H1 (cell line): Measurements from ENCODE around the gene MYOM1. TPM values are rescaled to one million over a fixed set of nuclear protein-coding genes. Genes with fewer than 3 reads are reported as not detected.

ENCODE experiments used
- CTBP2 ChIP-seq: IDR thresholded peaks from 2 replicates; pipeline ENCODE4 v1.7.0; 2011; ENCODE audit warnings: borderline replicate concordance, mild to moderate bottlenecking, moderate library complexity, mixed read lengths, low read length; ENCODE audit not compliant: insufficient read depth, insufficient read length
- HDAC6 ChIP-seq: IDR thresholded peaks from one replicate; pipeline ENCODE4 v1.7.1; 2012; ENCODE audit warnings: low read depth, mild to moderate bottlenecking, inconsistent platforms, low read length, moderate library complexity
- POLR2A ChIP-seq, 2 experiments: IDR thresholded peaks; 1 replicate in 1 of 2; 2 replicates in 1 of 2; pipeline ENCODE4 v1.6.1; 2011; ENCODE audit warnings: low read depth in 2 of 2, low read length in 2 of 2, mild to moderate bottlenecking in 2 of 2; ENCODE audit errors: control extremely low read depth in 1 of 2
- RBBP5 ChIP-seq: IDR thresholded peaks from 2 replicates; pipeline ENCODE4 v1.7.1; 2012; ENCODE audit warnings: low read depth, mild to moderate bottlenecking, inconsistent platforms, low read length, moderate library complexity, borderline replicate concordance
- ZNF274 ChIP-seq: IDR thresholded peaks from 2 replicates; pipeline ENCODE4 v1.7.0; 2012; ENCODE audit warnings: low read length, borderline replicate concordance; ENCODE audit errors: extremely low read depth
- polyA plus RNA-seq, 7 experiments: library from polyadenylated mRNA; depleted of rRNA in 3 of 7; stranded (reverse) in 5 of 7; unstranded in 2 of 7; fragments of >200 nt in 5 of 7; fragments of 200-250 nt in 2 of 7; gene quantifications; 1 replicate in 5 of 7; 2 replicates in 1 of 7; 4 replicates in 1 of 7; pipeline versions ENCODE4 v1.2.1 to v1.2.3, GENCODE V29; 2011 to 2013; ENCODE audit warnings: missing spikeins in 2 of 7, mixed read lengths in 2 of 7
- total RNA-seq: library from RNA; stranded (reverse); fragmentation: NEBNext Ultra II Directional; extraction: Animal tissue kit (Norgen Biotek cat#: 25700); gene quantifications from 2 replicates; pipeline ENCODE4 v1.2.1, GENCODE V29; 2021
- TF ChIP-seq, protein P1 (sequence below): fragments of 300-600 bp; sonication (generic); IDR thresholded peaks from 2 replicates; pipeline ENCODE4 v1.7.1; 2012; ENCODE audit warnings: low read length, moderate library complexity, mild to moderate bottlenecking, inconsistent platforms; ENCODE audit not compliant: insufficient replicate concordance

The MYOM1 gene
- total and polyA plus RNA-seq, 2 of the 8 experiments (the other 6 are each of a cell fraction or from before 2014, with no cell fraction given) = 0.06 to 0.32 TPM

DNA sequence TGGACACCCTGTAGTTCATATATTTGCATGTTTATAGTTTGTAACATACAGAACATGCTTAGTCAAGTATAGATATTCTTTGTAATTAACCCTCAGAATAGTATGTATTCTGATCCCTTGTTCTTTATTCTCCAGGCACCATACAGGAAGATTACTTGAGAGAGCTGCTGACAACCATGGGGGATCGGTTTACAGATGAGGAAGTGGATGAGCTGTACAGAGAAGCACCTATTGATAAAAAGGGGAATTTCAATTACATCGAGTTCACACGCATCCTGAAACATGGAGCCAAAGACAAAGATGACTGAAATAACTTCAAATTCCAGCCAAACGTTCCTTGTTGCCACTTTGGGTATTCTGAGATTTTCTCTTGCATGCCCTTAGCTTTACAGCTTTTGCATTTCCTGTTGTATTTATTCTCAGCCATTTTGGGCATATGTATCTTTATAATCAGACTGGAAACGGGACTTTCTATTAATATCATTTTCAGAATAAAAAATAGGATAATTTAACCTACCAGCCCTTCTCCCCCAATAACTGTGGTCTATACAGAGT, 35.9 kb upstream of the MYOM1 start (continued):
- TF ChIP-seq, protein P1, sequence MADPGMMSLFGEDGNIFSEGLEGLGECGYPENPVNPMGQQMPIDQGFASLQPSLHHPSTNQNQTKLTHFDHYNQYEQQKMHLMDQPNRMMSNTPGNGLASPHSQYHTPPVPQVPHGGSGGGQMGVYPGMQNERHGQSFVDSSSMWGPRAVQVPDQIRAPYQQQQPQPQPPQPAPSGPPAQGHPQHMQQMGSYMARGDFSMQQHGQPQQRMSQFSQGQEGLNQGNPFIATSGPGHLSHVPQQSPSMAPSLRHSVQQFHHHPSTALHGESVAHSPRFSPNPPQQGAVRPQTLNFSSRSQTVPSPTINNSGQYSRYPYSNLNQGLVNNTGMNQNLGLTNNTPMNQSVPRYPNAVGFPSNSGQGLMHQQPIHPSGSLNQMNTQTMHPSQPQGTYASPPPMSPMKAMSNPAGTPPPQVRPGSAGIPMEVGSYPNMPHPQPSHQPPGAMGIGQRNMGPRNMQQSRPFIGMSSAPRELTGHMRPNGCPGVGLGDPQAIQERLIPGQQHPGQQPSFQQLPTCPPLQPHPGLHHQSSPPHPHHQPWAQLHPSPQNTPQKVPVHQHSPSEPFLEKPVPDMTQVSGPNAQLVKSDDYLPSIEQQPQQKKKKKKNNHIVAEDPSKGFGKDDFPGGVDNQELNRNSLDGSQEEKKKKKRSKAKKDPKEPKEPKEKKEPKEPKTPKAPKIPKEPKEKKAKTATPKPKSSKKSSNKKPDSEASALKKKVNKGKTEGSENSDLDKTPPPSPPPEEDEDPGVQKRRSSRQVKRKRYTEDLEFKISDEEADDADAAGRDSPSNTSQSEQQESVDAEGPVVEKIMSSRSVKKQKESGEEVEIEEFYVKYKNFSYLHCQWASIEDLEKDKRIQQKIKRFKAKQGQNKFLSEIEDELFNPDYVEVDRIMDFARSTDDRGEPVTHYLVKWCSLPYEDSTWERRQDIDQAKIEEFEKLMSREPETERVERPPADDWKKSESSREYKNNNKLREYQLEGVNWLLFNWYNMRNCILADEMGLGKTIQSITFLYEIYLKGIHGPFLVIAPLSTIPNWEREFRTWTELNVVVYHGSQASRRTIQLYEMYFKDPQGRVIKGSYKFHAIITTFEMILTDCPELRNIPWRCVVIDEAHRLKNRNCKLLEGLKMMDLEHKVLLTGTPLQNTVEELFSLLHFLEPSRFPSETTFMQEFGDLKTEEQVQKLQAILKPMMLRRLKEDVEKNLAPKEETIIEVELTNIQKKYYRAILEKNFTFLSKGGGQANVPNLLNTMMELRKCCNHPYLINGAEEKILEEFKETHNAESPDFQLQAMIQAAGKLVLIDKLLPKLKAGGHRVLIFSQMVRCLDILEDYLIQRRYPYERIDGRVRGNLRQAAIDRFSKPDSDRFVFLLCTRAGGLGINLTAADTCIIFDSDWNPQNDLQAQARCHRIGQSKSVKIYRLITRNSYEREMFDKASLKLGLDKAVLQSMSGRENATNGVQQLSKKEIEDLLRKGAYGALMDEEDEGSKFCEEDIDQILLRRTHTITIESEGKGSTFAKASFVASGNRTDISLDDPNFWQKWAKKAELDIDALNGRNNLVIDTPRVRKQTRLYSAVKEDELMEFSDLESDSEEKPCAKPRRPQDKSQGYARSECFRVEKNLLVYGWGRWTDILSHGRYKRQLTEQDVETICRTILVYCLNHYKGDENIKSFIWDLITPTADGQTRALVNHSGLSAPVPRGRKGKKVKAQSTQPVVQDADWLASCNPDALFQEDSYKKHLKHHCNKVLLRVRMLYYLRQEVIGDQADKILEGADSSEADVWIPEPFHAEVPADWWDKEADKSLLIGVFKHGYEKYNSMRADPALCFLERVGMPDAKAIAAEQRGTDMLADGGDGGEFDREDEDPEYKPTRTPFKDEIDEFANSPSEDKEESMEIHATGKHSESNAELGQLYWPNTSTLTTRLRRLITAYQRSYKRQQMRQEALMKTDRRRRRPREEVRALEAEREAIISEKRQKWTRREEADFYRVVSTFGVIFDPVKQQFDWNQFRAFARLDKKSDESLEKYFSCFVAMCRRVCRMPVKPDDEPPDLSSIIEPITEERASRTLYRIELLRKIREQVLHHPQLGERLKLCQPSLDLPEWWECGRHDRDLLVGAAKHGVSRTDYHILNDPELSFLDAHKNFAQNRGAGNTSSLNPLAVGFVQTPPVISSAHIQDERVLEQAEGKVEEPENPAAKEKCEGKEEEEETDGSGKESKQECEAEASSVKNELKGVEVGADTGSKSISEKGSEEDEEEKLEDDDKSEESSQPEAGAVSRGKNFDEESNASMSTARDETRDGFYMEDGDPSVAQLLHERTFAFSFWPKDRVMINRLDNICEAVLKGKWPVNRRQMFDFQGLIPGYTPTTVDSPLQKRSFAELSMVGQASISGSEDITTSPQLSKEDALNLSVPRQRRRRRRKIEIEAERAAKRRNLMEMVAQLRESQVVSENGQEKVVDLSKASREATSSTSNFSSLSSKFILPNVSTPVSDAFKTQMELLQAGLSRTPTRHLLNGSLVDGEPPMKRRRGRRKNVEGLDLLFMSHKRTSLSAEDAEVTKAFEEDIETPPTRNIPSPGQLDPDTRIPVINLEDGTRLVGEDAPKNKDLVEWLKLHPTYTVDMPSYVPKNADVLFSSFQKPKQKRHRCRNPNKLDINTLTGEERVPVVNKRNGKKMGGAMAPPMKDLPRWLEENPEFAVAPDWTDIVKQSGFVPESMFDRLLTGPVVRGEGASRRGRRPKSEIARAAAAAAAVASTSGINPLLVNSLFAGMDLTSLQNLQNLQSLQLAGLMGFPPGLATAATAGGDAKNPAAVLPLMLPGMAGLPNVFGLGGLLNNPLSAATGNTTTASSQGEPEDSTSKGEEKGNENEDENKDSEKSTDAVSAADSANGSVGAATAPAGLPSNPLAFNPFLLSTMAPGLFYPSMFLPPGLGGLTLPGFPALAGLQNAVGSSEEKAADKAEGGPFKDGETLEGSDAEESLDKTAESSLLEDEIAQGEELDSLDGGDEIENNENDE = no peak
- TF ChIP-seq HDAC6 = no peak
- no peak for TF ChIP-seq CTBP2
- no peak for TF ChIP-seq RBBP5
- no peak for TF ChIP-seq ZNF274
- TF ChIP-seq POLR2A (IDR thresholded peaks at IDR 0.05; ENCODE audit: control extremely low read depth in 1 of 2, low read depth in 2 of 2, low read length in 2 of 2) = no peak
